NCI-H460 (cell line): ENCODE results near the gene DDX23. TPM values are rescaled to one million over a fixed set of nuclear protein-coding genes. Genes with fewer than 3 reads are reported as not detected.

Experiments
- DNase-seq: peaks from one replicate; pipeline ENCODE4 v3.0.0-alpha.2; 2016; ENCODE audit warnings: low read depth; ENCODE audit errors: extremely low read depth
- total RNA-seq: library from RNA; depleted of rRNA; stranded (reverse); fragments of >200 nt; shearing (Covaris generic); gene quantifications from 2 replicates; pipeline ENCODE4 v1.2.3, GENCODE V29; 2014

The DDX23 gene
- total RNA-seq, 1 experiment from 2014 or later: 68.6 TPM

GRCh38 chr12:48800971-48801370, 51.0 kb downstream of the DDX23 start:
- DNase-seq: no peak

GRCh38 chr12:48800457-48800856, 51.5 kb downstream of the DDX23 start:
- no peak for DNase-seq

GRCh38 chr12:48796976-48797375, 55.0 kb downstream of the DDX23 start:
- DNase-seq: no peak

GRCh38 chr12:48795550-48796455, 56.2 kb downstream of the DDX23 start:
- peak; percentile 84 for DNase-seq

GRCh38 chr12:48794870-48795269, 57.1 kb downstream of the DDX23 start:
- DNase-seq: no peak

GRCh38 chr12:48793696-48794095, 58.3 kb downstream of the DDX23 start:
- DNase-seq: no peak

GRCh38 chr12:48789858-48790326, 62.1 kb downstream of the DDX23 start:
- DNase-seq: no peak

- peak; percentile 56 for DNase-seq
Observed at GRCh38 chr12:48788854-48789775, 62.8 kb downstream of the DDX23 start, which contains the start of gene ADCY6. ADCY6 (minus strand) TSS chr12:48789089; CDS start chr12:48783434, 5,655 bp downstream.

- no peak for DNase-seq
Observed at GRCh38 chr12:48788524-48788853, 63.5 kb downstream of the DDX23 start.

GRCh38 chr12:48787791-48788523, 64.0 kb downstream of the DDX23 start:
- DNase-seq: no peak

GRCh38 chr12:48786591-48787544, 65.1 kb downstream of the DDX23 start:
- no peak for DNase-seq

- no peak for DNase-seq
Observed at GRCh38 chr12:48783432-48783831, 68.5 kb downstream of the DDX23 start.

GRCh38 chr12:48782457-48783395, 69.2 kb downstream of the DDX23 start:
- DNase-seq: no peak

- DNase-seq: no peak
Observed at GRCh38 chr12:48781750-48782456, 70.1 kb downstream of the DDX23 start.

GRCh38 chr12:48780381-48781025, 71.5 kb downstream of the DDX23 start:
- DNase-seq: no peak

GRCh38 chr12:48779869-48780268, 72.1 kb downstream of the DDX23 start:
- DNase-seq: no peak
